ENCODE results near the gene HOXA3. TPM values are rescaled to one million over a fixed set of nuclear protein-coding genes. Genes with fewer than 3 reads are reported as not detected.

Gene HOXA3
- total and polyA plus RNA-seq, 9 of the 15 experiments (the other 6 are each of a cell fraction or from before 2014, with no cell fraction given) = 0.04 to 0.13 TPM; not detected in 7

GRCh38 chr7:27071622-27072390, 80.6 kb downstream of the HOXA3 start (continued):
- TF ChIP-seq FOSL1 (tag; conservative IDR thresholded peaks at IDR 0.05) (peak; percentile 69), ZNF695 (CRISPR knock-in tag; IDR thresholded peaks at IDR 0.05) (no peak), YY1 (IDR thresholded peaks at IDR 0.05; ENCODE audit: borderline replicate concordance in 1 of 3, control insufficient read depth in 1 of 3, extremely low read depth in 1 of 3, insufficient read depth in 3 of 3, insufficient read length in 1 of 3, insufficient replicate concordance in 2 of 3, low read depth in 1 of 3, low read length in 2 of 3) (no peak), PKNOX1 (IDR thresholded peaks at IDR 0.05) (peak; percentile 81), TEAD4 (IDR thresholded peaks at IDR 0.05; ENCODE audit: low read length) (peak; percentile 92), TEAD4 (CRISPR knock-in tag; IDR thresholded peaks at IDR 0.05; ENCODE audit: borderline replicate concordance) (no peak), ESRRA (IDR thresholded peaks at IDR 0.05; ENCODE audit: borderline replicate concordance, low read depth) (peak; percentile 90), DPF2 (IDR thresholded peaks at IDR 0.05) (peak; percentile 67), FOXJ2 (tag; IDR thresholded peaks at IDR 0.05) (0 out of 2 replicates have a peak, but pooled peaks have one; percentile 78), ATF6 (CRISPR knock-in tag; IDR thresholded peaks at IDR 0.05) (no peak), KLF16 (IDR thresholded peaks at IDR 0.05) (peak; percentile 85), CEBPG (CRISPR knock-in tag; IDR thresholded peaks at IDR 0.05) (peak; percentile 57; the same call in 1 of the 2 replicates), CEBPG (tag; conservative IDR thresholded peaks at IDR 0.05 in 1 of 2, IDR thresholded peaks at IDR 0.05 in 1 of 2) (peak; percentile 94 to 98), ZNF644 (tag; IDR thresholded peaks at IDR 0.05; ENCODE audit: low read depth) (peak; percentile 88), PURB (CRISPR knock-in tag; IDR thresholded peaks at IDR 0.05; ENCODE audit: low read depth) (no peak), ZBTB17 (CRISPR knock-in tag; IDR thresholded peaks at IDR 0.05) (no peak)

All from K562 (cell line).